AG10803 (cell line): Measurements from ENCODE around the gene ZSCAN9.

Experiments used
- DNase-seq: peaks from one replicate; pipeline ENCODE4 v3.0.0; 2010; ENCODE audit warnings: low read depth
- H3K4me3 ChIP-seq: 2 replicates; pipeline ENCODE4 v1.5.1; 2011; ENCODE audit warnings: mild to moderate bottlenecking, low read length, control low read depth
- TF ChIP-seq, protein P1 (sequence below): conservative IDR thresholded peaks from 2 replicates; pipeline ENCODE4 v1.5.1; 2011; ENCODE audit warnings: mild to moderate bottlenecking, low read length, control low read depth, inconsistent platforms

ZSCAN9 gene

DNA sequence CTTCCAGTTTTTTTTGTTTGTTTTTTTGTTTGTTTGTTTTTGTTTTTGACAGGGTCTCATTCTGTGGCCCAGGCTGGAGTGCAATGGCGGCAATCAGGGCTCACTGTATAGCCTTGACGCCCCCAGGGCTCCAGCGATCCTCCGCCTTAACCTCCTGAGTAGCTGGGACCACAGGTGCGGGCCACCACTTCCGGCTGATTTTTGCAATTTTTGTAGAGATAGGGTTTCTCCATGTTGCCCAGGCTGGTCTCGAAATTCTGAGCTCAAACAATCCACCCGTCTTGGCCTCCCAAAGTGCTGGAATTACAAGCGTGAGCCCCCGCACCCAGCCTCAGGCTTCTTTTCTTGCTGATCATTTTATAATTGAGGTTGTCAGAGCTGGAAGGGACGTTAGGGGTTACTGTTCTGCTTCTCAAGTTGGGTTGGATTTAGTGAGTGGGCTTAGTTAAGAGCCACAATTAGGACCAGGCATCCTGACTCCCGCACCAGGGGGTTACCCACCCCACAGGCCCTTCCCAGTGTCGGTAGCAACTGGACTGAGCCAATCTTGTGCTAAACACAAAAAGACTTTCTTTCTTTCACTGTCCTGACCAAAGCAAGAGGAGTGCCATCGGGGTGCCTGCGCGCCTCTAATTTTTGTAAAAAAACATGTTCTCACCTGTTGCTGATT lies 13.1 kb upstream of the ZSCAN9 start:
- DNase-seq = no peak
- TF ChIP-seq, protein P1, sequence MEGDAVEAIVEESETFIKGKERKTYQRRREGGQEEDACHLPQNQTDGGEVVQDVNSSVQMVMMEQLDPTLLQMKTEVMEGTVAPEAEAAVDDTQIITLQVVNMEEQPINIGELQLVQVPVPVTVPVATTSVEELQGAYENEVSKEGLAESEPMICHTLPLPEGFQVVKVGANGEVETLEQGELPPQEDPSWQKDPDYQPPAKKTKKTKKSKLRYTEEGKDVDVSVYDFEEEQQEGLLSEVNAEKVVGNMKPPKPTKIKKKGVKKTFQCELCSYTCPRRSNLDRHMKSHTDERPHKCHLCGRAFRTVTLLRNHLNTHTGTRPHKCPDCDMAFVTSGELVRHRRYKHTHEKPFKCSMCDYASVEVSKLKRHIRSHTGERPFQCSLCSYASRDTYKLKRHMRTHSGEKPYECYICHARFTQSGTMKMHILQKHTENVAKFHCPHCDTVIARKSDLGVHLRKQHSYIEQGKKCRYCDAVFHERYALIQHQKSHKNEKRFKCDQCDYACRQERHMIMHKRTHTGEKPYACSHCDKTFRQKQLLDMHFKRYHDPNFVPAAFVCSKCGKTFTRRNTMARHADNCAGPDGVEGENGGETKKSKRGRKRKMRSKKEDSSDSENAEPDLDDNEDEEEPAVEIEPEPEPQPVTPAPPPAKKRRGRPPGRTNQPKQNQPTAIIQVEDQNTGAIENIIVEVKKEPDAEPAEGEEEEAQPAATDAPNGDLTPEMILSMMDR = no peak
- peak overlapping the region; percentile 61 for H3K4me3 ChIP-seq

GRCh38 chr6:28212510-28213212 lies 12.4 kb upstream of the ZSCAN9 start:
- TF ChIP-seq, protein P1 = no peak
- peak overlapping the region; percentile 61 for H3K4me3 ChIP-seq
- DNase-seq = peak; percentile 86

DNA sequence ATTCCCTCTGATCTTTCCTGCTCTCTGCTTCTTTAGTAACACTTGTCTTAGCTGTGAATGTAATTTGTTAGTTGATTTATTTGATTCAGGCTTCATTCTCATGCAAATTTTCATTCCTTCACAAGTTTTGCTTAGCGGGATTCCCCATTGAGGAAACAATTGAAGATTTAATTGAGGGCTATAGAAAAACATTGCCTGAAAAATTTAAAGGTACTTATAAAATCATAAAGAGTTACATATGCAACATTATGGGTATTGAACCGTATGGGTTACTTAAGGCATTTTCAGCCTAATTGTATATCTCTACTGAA lies 11.9 kb upstream of the ZSCAN9 start:
- TF ChIP-seq, protein P1 = no peak
- no peak overlapping the region for H3K4me3 ChIP-seq
- DNase-seq = no peak

- TF ChIP-seq, protein P1 = no peak
- peak; percentile 31 for DNase-seq
- H3K4me3 ChIP-seq = peak overlapping the region; percentile 4; the same call in 1 of the 2 replicates
These were observed 9.7 kb upstream of the ZSCAN9 start for GRCh38 chr6:28215425-28215824.

GRCh38 chr6:28217890-28218289 lies 7.2 kb upstream of the ZSCAN9 start:
- TF ChIP-seq, protein P1 = no peak
- no peak for DNase-seq
- peak overlapping the region; percentile 65 for H3K4me3 ChIP-seq

DNA sequence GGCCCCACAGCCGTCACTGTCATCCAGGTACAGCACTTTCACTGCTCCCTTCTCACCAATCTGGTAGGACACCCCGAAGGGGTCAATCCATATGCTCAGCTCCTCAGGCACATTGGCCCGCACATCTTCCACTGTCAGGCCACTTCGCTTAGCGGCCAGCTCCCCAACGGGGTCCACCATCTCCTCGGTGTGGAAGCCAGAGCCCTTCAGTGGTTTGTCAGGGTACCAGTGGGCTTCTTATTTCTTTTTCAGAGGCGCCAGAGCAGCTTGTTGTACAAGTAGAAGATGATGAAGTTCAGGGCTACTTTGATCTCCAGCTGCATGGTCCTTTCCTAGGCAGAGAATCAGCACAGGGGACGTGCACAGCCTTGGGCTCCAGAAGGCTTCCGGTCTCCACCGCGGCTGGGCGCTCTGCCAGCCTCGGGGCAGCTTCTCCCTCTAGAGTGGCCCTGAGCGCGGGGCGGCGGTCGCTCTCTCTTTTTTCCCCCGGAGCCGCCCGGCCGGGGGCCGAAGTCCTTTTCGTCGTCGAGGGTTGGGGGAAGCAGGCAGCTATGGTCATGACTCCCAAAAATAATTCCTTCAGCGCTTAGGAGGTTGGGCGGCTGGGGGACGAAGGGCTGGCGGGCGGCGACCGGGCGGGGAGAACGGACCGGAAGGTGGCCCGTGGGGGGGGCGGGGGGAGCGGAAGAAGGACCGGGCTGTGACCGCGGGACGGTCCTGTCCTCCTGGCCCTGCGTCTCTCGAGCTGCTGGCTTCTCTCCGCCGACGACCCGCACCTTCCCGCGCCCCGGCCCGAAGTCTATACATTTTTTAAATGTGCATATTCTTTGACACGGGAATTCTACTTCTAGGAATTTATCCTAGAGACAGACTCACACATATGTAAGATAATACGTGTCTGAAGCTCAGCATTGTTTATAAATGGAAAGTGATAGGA lies 6.5 kb upstream of the ZSCAN9 start:
- DNase-seq = peak; percentile 68
- peak overlapping the region; percentile 65 for H3K4me3 ChIP-seq
- TF ChIP-seq, protein P1 = no peak
